A673 (cell line): ENCODE data around the gene PLCE1. TPM values are rescaled to one million over a fixed set of nuclear protein-coding genes. Genes with fewer than 3 reads are reported as not detected.

ENCODE experiments used
- BruUV-seq: library from RNA; stranded (reverse); fragments of 400-500 nt; replicated peaks from 2 replicates; lab custom pipeline; 2021; lab: Mats Ljungman, UMichigan
- CTCF ChIA-PET: fragments of 300-600 bp; sonication (Branson Sonifier 250); formaldehyde crosslinking; loops from one replicate; lab custom pipeline; 2022; ENCODE audit warnings: antibody characterized with exemption; lab: Charles Lee
- POLR2A ChIA-PET: fragments of 300-600 bp; sonication (Branson Sonifier 250); formaldehyde crosslinking; loops from one replicate; lab custom pipeline; 2022; ENCODE audit warnings: antibody characterized with exemption; ENCODE audit not compliant: low non-redundant PET; lab: Charles Lee
- DNase-seq: peaks from one replicate; pipeline ENCODE4 v3.0.0-alpha.2; 2015; ENCODE audit warnings: low spot score
- H3K27ac ChIP-seq: fragments of 200-600 bp; sonication (generic); 2 replicates; pipeline ENCODE4 v1.5.1; 2016; ENCODE audit warnings: mixed run types, low read depth, mild to moderate bottlenecking, mixed read lengths, antibody characterized with exemption, low read length; ENCODE audit not compliant: poor library complexity, severe bottlenecking
- H3K27me3 ChIP-seq: fragments of 200-600 bp; sonication (generic); replicated peaks from 2 replicates; pipeline ENCODE4 v1.6.1; 2017; ENCODE audit warnings: mixed run types, low read depth, mild to moderate bottlenecking, mixed read lengths, antibody characterized with exemption, low read length; ENCODE audit not compliant: insufficient read depth, poor library complexity
- H3K36me3 ChIP-seq: fragments of 200-600 bp; sonication (generic); 2 replicates; pipeline ENCODE4 v1.6.1; 2016; ENCODE audit warnings: mixed run types, mild to moderate bottlenecking, mixed read lengths, antibody characterized with exemption, low read length; ENCODE audit not compliant: insufficient read depth, poor library complexity, severe bottlenecking
- H3K4me1 ChIP-seq: fragments of 200-600 bp; sonication (generic); 2 replicates; pipeline ENCODE4 v1.6.1; 2017; ENCODE audit warnings: mixed run types, mild to moderate bottlenecking, mixed read lengths, antibody characterized with exemption, low read length; ENCODE audit not compliant: insufficient read depth, poor library complexity, severe bottlenecking
- H3K4me3 ChIP-seq: fragments of 200-600 bp; sonication (generic); 2 replicates; pipeline ENCODE4 v1.5.1; 2016; ENCODE audit warnings: low read depth, mixed run types, mild to moderate bottlenecking, mixed read lengths, low read length; ENCODE audit not compliant: poor library complexity, severe bottlenecking
- H3K9me3 ChIP-seq: fragments of 200-600 bp; sonication (generic); 2 replicates; pipeline ENCODE4 v1.6.1; 2016; ENCODE audit warnings: mixed run types, low read depth, mild to moderate bottlenecking, mixed read lengths, antibody characterized with exemption, low read length; ENCODE audit not compliant: poor library complexity, severe bottlenecking
- CTCF ChIP-seq: fragments of 300-800, 200-600 bp; sonication (generic); conservative IDR thresholded peaks from 2 replicates; pipeline ENCODE4 v1.5.1; 2017; ENCODE audit warnings: low read depth, mild to moderate bottlenecking, antibody characterized with exemption, low read length, moderate library complexity, mixed read lengths
- EZH2 ChIP-seq: fragments of 200-600 bp; sonication (generic); IDR thresholded peaks from 2 replicates; pipeline ENCODE4 v1.6.1; 2017; ENCODE audit warnings: borderline replicate concordance, low read depth, mild to moderate bottlenecking, mixed read lengths, antibody characterized with exemption, low read length; ENCODE audit not compliant: poor library complexity, severe bottlenecking
- intact Hi-C: fragments of 100-400 bp; cut with micrococcal nuclease; formaldehyde crosslinking; loops from one replicate; pipeline ENCODE4 v1.10.0; 2022; ENCODE audit not compliant: unreplicated experiment
- total RNA-seq: library from RNA; stranded (reverse); gene quantifications from 2 replicates; pipeline ENCODE4 v1.2.3, GENCODE V29; 2021

PLCE1 gene
- total RNA-seq, 1 experiment from 2014 or later, result 0.26 TPM

DNA sequence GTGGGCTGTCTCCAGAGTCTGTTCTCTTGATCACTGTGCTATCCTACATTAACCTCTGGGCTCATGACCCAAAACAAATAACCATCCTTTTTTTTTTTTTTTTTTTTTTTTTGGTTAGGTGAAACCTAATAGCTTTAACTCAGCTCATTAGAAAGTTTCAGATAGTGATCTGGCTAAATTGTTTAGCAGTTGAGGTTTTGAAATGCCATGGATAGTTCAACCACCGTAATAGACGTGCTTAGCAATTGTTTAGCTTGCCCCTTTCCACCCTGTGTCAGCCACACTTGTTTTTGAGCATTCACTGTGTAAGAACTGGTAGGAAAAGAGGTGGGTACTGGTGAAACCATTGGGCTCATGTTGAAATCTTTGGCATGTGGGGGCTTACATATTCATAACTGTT, 3.8 kb downstream of the PLCE1 start:
- no peaks in the 10 kb centered on the region for H3K36me3 ChIP-seq
- ChIA-PET CTCF (interaction anchor here (0.6 kb wide), 1 partner anchor 176 kb away, joined by 4 read pairs; no protein-coding TSS in a partner anchor), POLR2A (no interaction called here)
- peaks cover 80% of the 10 kb centered on the region for H3K27me3 ChIP-seq
- TF ChIP-seq CTCF (no peak), EZH2 (no peak)
- no peak overlapping the region for H3K27ac ChIP-seq
- intact Hi-C loops, result no loop called here
- H3K4me3 ChIP-seq, result no peak overlapping the region
- H3K4me1 ChIP-seq, result no peaks in the 10 kb centered on the region
- DNase-seq, result no peak
- no TSS peak for BruUV-seq
- H3K9me3 ChIP-seq, result no peaks in the 10 kb centered on the region

GRCh38 chr10:93999401-93999851, 5.7 kb downstream of the PLCE1 start:
- Histone ChIP-seq H3K36me3 (no peaks in the 10 kb centered on the region), H3K27me3 (peaks cover 74% of the 10 kb centered on the region), H3K9me3 (no peaks in the 10 kb centered on the region), H3K4me3 (no peak overlapping the region), H3K4me1 (no peaks in the 10 kb centered on the region), H3K27ac (no peak overlapping the region)
- POLR2A ChIA-PET, result no interaction called here
- DNase-seq, result no peak
- TF ChIP-seq CTCF, result no peak
- no peak for TF ChIP-seq EZH2
- CTCF ChIA-PET, result no interaction called here
- no TSS peak for BruUV-seq
- intact Hi-C loops, result no loop called here

DNA sequence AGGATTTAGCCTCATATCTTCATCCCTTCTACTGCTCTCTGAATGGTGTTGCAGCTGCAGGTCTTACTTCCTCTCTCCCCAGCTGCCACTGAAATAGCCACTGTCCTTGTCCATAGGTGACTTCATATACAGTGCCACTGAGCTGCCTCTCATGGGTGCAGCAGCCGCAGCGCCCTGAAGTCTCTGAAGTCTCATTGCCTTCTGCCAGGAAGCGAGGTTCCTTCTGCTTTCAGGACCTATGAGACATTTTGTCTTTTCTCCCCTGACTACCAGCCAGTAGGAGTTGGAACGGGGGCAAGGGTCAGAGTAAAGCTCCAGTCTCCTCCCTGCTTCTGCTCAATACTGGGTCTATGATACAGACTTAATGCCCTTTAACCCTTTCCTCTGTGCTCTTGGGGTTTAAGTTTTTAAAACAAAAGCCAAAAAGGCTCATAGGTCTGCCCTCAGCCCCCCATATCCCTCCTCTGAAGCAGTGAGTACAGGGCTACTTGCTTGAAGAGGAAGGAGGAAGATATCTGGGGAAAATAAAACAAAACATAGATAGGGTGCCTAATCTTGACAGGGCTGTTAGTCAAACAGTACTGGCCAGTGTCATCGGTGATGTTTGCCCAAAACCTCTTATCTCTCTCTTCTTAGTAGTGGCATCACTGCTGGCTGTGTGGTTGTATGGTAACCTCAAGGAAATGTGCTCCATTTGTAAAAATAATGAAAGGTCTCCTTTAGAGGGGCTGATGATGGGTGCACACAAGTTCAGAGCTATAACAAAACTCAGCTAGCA, 7.1 kb downstream of the PLCE1 start:
- DNase-seq, result no peak
- Histone ChIP-seq H3K9me3 (no peaks in the 10 kb centered on the region), H3K36me3 (no peaks in the 10 kb centered on the region), H3K4me1 (no peaks in the 10 kb centered on the region), H3K27me3 (peaks cover 66% of the 10 kb centered on the region), H3K27ac (no peak overlapping the region), H3K4me3 (no peak overlapping the region)
- POLR2A ChIA-PET, result no interaction called here
- no TSS peak for BruUV-seq
- no peak for TF ChIP-seq CTCF
- no peak for TF ChIP-seq EZH2
- intact Hi-C loops, result no loop called here
- CTCF ChIA-PET, result no interaction called here
